Measurements from ENCODE around the gene IPO8.
"Not testable (repeated sequence)": the region's sequence is repeated elsewhere in the genome, so short reads cannot be mapped to it uniquely, and the experiment has no call there.

IPO8 gene

DNA sequence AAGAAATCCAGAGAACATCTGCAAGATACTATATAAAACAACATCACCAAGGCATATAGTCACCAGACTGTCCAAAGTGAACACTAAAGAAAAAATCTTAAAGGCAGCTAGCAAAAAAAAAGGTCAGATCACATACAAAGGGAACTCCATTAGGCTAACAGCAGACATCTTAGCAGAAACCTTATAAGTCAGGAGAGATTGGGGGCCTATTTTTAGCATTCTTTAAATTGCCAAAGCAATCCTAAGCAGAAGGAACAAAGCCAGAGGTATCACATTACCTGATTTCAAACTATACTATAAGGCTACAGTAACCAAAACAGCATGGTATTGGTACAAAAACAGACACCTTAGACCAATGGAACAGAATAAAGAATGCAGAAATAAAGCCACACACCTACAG is 92.5 kb downstream of the IPO8 start:
- DNase-seq = no peak

DNA sequence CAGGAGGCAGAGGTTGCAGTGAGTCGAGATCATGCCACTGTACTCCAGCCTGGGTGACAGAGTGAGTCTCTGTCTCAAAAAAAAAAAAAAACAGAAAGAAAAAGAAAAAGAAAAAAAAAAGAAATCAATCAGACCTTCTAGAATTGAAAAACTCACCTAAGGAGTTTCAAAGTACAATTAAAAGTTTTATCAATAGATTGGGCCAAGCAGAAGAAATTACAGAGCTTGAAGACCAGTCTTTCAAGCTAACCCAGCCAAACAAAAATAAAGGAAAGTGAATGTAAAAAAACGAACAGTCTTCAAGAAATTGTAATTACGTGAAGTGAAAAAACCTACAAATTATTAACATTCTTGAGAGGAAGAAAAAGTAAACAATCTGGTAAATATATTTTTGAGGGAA is 93.0 kb downstream of the IPO8 start:
- DNase-seq = no peak

DNA sequence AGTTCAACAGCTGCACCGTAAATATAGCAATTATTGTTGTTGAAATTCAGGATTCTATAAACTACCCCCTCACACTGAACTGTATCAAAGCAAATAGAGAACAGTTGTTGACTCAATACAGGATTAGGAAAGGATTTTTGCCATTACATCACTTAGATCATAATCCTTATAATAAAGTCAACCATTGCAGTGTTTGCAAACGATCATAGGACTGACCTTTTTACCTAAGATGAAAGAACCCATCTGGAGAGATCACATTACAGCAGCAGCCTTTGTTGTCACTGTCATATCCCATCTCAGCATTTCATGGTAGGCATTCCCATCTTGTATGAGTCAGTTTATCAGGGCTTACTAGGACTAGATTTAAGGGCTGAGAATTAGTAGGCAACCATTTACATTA is 96.1 kb downstream of the IPO8 start:
- no peak for DNase-seq

DNA sequence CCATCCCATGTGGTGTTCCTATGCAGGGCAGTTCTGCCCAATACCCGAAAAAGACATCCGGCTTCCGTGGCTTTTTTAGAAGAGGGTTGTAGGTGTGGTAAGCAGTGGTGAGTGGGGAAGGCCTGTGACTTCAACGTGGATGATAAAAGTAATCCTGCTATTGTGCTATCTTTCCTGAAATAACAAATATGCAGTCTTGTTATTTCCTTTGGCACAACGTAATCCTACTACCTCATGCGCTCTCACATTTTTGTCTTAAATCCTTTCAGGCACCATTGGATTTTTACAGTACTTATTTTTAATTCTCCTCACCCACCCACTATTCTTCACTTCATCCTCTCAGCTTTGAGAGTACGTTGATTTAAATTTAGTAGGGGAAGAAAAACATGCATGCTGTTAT is 96.8 kb downstream of the IPO8 start:
- DNase-seq = no peak

DNA sequence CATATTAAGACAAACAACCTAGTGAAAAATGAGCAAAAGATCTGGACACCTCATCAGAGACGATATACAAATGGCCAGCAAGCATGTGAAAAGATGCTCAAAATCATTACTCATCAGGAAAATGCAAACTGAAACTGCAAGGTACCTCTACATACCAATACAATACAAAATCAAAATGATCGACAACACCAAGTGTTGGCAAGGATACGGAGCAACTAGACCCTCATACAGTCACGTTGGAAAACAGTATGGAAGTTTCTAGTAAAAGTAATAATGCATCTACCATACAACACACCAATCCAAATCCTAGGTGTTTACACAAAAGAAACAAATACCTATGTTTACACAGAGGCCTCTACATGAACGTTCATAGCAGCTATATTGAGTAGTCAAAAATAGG is 99.9 kb downstream of the IPO8 start:
- no peak for DNase-seq

DNA sequence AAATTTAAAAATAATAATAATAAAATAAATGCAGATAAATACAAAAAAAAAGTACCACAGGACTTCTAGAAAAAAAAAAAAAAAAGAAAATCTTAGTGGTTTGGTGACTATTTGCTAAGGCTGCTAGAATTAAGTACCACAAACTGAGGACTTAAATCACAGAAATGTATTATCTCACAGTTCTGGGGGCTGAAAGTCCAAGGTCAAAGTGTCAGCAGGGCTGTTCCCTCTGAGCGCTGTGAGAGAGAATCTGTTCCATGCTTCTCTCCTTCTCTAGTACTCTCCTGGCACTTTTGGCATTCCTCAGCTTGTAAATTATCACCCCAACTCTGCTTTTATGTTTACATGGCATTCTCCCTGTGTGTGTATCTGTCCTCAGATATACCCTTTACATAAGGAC is 101.2 kb downstream of the IPO8 start:
- no peak for DNase-seq

DNA sequence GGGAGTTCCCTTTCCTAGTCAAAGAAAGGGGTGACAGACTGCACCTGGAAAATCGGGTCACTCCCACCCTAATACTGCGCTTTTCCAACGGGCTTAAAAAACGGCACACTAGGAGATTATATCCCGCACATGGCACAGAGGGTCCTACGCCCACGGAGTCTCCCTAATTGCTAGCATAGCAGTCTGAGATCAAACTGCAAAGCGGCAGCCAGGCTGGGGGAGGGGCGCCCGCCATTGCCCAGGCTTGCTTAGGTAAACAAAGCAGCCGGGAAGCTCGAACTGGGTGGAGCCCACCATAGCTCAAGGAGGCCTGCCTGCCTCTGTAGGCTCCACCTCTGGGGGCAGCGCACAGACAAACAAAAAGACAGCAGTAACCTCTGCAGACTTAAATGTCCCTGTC is 107.1 kb downstream of the IPO8 start:
- not testable (repeated sequence) for DNase-seq

DNA sequence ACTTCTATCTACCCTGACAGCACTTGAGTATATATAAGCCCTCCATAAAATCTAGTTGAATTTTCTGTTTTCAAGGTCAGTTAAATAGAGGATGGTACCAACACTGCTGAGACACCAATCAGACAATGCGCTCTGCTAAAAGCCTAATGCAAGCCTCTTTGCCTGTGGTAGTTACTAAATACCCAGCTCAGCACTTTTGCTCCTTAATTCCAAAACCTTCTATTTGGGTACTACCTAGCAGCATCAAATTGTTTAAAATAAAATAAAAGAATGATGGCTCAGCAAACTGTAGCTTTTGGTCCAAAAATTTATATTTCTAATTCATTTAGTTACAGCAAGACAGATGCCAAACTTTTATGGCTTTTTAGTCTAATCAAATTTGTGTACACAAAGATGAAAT is 107.9 kb downstream of the IPO8 start:
- DNase-seq = no peak

DNA sequence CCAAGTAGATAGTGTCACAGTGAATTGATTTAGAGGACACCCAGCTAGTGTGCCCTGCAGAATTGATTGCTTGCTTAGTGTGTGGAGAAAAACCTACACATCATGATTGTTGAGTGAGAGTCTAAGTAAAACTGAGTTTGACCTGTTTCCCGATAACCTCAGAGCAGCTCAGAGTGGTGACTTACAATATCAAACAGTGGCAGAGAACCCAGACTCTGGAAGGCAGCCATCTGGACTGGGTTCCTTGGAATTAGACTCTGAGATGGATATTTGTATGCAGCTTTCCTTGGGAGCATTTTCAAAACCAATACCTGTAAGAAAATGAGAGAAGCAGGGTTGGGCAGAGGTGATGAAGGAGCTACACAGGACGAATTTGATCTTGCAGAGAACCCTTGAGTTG is 109.8 kb downstream of the IPO8 start:
- no peak for DNase-seq

DNA sequence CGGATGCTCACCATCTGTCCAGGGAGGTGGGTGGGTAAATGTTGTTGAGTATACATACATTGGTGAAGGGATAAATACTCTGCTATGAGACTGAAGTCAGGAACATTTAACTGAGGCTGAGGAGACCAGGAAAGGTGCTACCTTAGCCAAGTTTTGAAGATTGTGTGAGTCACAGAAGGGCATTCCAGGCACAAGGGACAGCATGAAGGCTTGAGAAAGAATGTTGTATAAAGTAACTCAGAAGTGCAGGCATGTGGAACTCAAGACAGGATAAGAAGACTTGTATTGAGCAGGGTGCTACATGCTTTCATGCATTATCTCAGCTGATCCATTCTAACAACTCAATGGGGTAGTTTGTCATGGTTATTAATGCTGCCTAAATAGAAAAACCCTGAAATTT is 112.7 kb downstream of the IPO8 start:
- no peak for DNase-seq

DNA sequence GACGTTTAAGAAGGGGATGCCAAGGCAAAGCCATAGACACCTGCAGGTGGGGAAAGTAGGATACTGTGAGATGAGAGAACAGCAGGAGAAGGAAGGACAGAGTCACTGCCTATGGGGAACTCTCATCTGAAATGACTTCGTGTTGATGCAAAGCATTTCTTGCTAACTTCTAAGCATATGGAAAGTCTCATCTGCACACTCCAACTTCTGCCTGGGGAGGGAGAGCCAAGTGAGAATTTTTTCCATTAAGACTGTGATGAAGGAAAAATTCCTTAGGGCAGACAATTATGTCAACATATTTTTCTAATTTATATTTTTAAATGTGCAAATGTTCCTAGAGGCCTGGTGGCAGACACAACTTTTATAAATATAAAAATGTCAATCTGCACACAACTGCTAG is 115.3 kb downstream of the IPO8 start:
- no peak for DNase-seq

Data from SW 1271 (cell line).